Liver (tissue), 3 donors: Measurements from ENCODE around the gene PIEZO2.

Experiments used
- ATF3 ChIP-seq: IDR thresholded peaks from 2 replicates; pipeline ENCODE4 v1.6.1; 2016; ENCODE audit warnings: antibody characterized with exemption
- CTCF ChIP-seq: fragments of 150-350 bp; IDR thresholded peaks from 2 replicates; pipeline ENCODE4 v1.5.1; 2017; ENCODE audit warnings: improper control_type of control experiment, low read depth, low read length; ENCODE audit not compliant: missing input control
- EGR1 ChIP-seq, 2 donors: IDR thresholded peaks; 2 replicates each; pipeline ENCODE4 v1.6.1; 2016 to 2018; ENCODE audit warnings: antibody characterized with exemption in 2 of 2, low read depth in 2 of 2
- FOXA1 ChIP-seq: IDR thresholded peaks from 2 replicates; pipeline ENCODE4 v1.6.1; 2016; ENCODE audit warnings: antibody characterized with exemption
- GABPA ChIP-seq, 2 donors: IDR thresholded peaks in 1 of 2; conservative IDR thresholded peaks in 1 of 2; 2 replicates each; pipeline ENCODE4 v1.6.1; 2016; ENCODE audit warnings: antibody characterized with exemption in 2 of 2, mild to moderate bottlenecking in 1 of 2, moderate library complexity in 1 of 2
- HNF4G ChIP-seq: IDR thresholded peaks from 2 replicates; pipeline ENCODE4 v1.6.1; 2016; ENCODE audit warnings: antibody characterized with exemption
- MAX ChIP-seq: IDR thresholded peaks from 2 replicates; pipeline ENCODE4 v1.6.1; 2016; ENCODE audit warnings: antibody characterized with exemption
- RAD21 ChIP-seq, 2 donors: IDR thresholded peaks; 2 replicates each; pipeline ENCODE4 v1.6.1; 2016; ENCODE audit warnings: antibody characterized with exemption in 2 of 2, mild to moderate bottlenecking in 2 of 2
- REST ChIP-seq: IDR thresholded peaks from 2 replicates; pipeline ENCODE4 v1.6.1; 2016; ENCODE audit warnings: antibody characterized with exemption, mild to moderate bottlenecking
- SP1 ChIP-seq: IDR thresholded peaks from 2 replicates; pipeline ENCODE4 v1.6.1; 2018; ENCODE audit warnings: antibody characterized with exemption, mild to moderate bottlenecking
- YY1 ChIP-seq: IDR thresholded peaks from 2 replicates; pipeline ENCODE4 v1.6.1; 2016; ENCODE audit warnings: antibody characterized with exemption, mild to moderate bottlenecking
- ZBTB33 ChIP-seq: IDR thresholded peaks from 2 replicates; pipeline ENCODE4 v1.6.1; 2016; ENCODE audit warnings: antibody characterized with exemption
- donor health status: healthy.
- donor health status: healthy.

GRCh38 chr18:10715791-10716190, 433.6 kb downstream of the PIEZO2 start:
- TF ChIP-seq CTCF (no peak), ZBTB33 (no peak), REST (no peak), FOXA1 (no peak), RAD21 (IDR thresholded peaks at IDR 0.05) (no peak), GABPA (IDR thresholded peaks at IDR 0.05 in 1 of 2, conservative IDR thresholded peaks at IDR 0.05 in 1 of 2) (no peak), YY1 (no peak), ATF3 (no peak), EGR1 (IDR thresholded peaks at IDR 0.05; ENCODE audit: low read depth in 2 of 2) (no peak), SP1 (no peak), MAX (no peak), HNF4G (no peak)
